GM20431 (cell line): ENCODE data around the gene SLC1A3.
"Not testable (repeated sequence)": the region's sequence is repeated elsewhere in the genome, so short reads cannot be mapped to it uniquely, and the experiment has no call there.

Source experiments
- in situ Hi-C: fragments of 300-500 bp; cut with MseI, MboI; formaldehyde crosslinking; loops from one replicate; pipeline ENCODE4 v1.15.0; 2020; ENCODE audit warnings: low sequenced_read_pairs; ENCODE audit not compliant: unreplicated experiment

Gene SLC1A3

GRCh38 chr5:36606428-36607113, at the start of gene SLC1A3:
Gene SLC1A3 (plus strand): TSS chr5:36606606. CDS start chr5:36608424, 1,818 bp downstream.
- in situ Hi-C loops: no loop called here

- in situ Hi-C loops: no loop called here
Observed at GRCh38 chr5:36558641-36559040, 47.8 kb upstream of the SLC1A3 start.

- in situ Hi-C loops: no loop called here
Observed at GRCh38 chr5:36561601-36562000, 44.8 kb upstream of the SLC1A3 start.

GRCh38 chr5:36569491-36569890, 36.9 kb upstream of the SLC1A3 start:
- in situ Hi-C loops: no loop called here

- in situ Hi-C loops: no loop called here
Observed at GRCh38 chr5:36570301-36571095, 35.9 kb upstream of the SLC1A3 start.

GRCh38 chr5:36571401-36572042, 34.9 kb upstream of the SLC1A3 start:
- in situ Hi-C loops: no loop called here

GRCh38 chr5:36573438-36573837, 33.0 kb upstream of the SLC1A3 start:
- in situ Hi-C loops: no loop called here

- in situ Hi-C loops: no loop called here
Observed at GRCh38 chr5:36575361-36575781, 31.0 kb upstream of the SLC1A3 start.

GRCh38 chr5:36576721-36577120, 29.7 kb upstream of the SLC1A3 start:
- in situ Hi-C loops: no loop called here

GRCh38 chr5:36579858-36580257, 26.5 kb upstream of the SLC1A3 start:
- in situ Hi-C loops: not testable (repeated sequence)

- in situ Hi-C loops: no loop called here
Observed at GRCh38 chr5:36581070-36581469, 25.3 kb upstream of the SLC1A3 start.

GRCh38 chr5:36584009-36584875, 22.2 kb upstream of the SLC1A3 start:
- in situ Hi-C loops: no loop called here

- in situ Hi-C loops: no loop called here
Observed at GRCh38 chr5:36585701-36586100, 20.7 kb upstream of the SLC1A3 start.

GRCh38 chr5:36587354-36587753, 19.1 kb upstream of the SLC1A3 start:
- in situ Hi-C loops: no loop called here

GRCh38 chr5:36589735-36590134, 16.7 kb upstream of the SLC1A3 start:
- in situ Hi-C loops: not testable (repeated sequence)

GRCh38 chr5:36590513-36591286, 15.7 kb upstream of the SLC1A3 start:
- in situ Hi-C loops: no loop called here

- in situ Hi-C loops: no loop called here
Observed at GRCh38 chr5:36593867-36594266, 12.5 kb upstream of the SLC1A3 start.

- in situ Hi-C loops: no loop called here
Observed at GRCh38 chr5:36596247-36596646, 10.2 kb upstream of the SLC1A3 start.

GRCh38 chr5:36596756-36597155, 9.7 kb upstream of the SLC1A3 start:
- in situ Hi-C loops: no loop called here
